Stimulated activated CD4-positive, alpha-beta T cell treated with anti-CD3 and anti-CD28 coated beads, Interleukin-4, amount 100 ng/mL, for 48 hours (primary cell): ENCODE data around the gene TAS2R41.

Experiments
- DNase-seq, 2 donors: peaks; one replicate each; pipeline ENCODE4 v3.0.0-alpha.2; 2020; ENCODE audit warnings: low read depth in 2 of 2

Gene TAS2R41

DNA sequence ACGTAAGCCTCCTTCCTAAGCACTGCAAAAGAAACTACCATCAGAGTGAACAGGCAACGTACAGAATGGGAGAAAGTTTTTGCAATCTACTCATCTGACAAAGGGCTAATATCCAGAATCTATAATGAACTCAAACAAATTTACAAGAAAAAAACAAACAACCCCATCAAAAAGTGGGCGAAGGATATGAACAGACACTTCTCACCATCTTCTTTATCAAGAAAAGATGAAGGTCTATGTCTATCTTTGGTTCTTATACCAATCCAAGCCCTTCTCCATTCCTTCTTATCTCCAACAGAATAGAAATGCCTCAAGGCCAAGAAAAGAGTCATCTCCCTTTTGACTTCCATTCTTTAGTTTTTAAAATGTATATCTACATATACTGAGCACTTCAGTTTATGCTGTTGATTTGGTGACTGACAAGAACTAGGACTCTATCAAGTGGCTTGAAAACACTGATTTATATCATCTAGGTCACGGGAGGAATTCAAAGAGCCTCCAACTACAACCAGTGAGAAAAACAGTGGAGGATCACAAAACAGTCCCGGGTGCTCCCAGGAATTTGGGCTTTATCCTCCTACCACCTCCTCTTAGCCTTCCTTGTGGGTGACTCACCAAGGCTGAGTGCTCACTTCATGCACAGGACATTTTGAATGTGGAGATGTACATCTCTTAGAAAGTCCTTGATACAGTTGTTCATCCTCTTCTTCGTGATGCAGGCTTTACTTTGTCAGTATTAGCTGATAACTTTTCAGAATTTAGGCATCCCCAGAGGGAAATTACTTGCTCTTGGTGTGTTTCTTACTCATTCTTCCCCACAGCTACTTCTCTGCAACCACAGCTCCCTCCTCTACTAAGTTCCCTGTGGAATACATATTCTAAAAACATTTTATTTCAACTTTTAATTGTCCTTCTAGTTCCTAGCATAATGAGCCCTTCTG lies 15.4 kb downstream of the TAS2R41 start:
- DNase-seq = no peak

DNA sequence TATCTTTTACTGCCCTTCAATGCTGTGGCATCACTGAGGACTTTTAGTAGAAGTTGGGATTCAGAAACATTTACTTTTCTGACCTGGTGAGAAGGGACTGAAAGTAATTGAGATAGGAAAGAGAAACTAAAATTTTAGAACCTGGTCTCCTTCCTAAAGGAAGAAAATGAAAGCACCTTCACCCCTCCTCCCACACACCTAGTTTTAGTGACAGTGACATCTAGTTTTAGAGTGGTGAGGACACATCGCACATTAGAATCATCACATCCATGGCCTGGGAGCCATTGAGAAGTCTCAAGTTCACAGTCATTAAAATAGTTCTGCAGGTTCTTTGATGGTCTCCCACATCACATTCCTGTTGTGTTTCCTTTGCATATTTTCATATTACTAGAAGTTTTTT lies 16.1 kb downstream of the TAS2R41 start:
- no peak for DNase-seq

DNA sequence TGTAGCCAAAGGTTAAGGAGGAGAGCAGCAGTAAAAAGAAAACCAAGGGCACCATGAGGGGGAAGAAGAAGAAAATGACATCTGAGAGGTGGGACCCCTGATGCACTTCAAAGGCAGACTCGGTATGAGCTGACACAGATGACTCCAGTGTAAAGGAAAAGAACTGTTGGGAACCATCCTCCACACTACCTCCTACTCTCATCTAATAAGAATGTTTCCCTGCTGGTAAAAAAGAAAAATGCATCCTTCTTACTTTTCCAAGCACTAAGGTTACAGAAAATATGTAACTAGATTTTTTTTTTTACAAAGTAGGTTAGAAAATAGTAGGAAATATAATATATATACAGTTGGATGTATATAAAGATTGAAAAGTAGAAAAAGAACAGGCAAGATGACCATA lies 16.9 kb downstream of the TAS2R41 start:
- DNase-seq = no peak

DNA sequence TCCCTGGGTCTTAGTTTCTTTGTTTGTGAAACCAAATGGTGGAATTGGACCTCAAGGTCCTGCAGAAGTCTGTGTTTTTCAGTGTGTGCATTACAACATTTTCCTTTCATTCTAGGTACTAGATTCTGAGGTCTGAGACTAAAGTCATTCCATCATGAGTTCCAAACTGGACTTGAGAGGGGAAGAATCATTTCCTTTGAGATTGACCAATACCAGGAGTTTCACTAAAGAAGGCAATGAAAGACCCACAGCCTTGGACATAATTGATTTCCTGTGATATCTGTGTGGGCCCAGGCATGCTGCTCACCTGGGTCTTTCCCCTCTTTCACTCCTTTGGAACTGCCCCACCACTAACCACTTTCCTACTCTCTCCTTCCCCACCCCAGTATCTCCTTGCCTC lies 18.2 kb downstream of the TAS2R41 start:
- DNase-seq = no peak

DNA sequence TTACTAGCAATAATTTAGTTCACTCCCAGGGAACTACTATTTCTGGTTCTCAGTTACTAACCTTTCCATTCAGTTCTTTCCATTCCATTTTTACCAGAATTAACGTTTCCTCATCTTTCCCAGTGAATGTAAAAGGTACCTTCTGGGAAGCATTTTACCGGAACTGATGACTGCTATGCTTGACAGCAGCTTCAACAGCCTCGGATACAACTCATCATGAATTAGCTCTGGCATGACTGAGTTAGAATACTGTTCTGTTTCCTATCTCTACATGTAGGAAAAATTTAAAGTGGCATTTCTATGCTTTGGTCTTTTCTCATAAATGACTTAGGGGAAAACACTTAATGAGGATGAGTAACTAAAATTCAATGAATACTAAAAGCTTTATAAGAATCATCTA lies 18.6 kb downstream of the TAS2R41 start:
- no peak for DNase-seq

DNA sequence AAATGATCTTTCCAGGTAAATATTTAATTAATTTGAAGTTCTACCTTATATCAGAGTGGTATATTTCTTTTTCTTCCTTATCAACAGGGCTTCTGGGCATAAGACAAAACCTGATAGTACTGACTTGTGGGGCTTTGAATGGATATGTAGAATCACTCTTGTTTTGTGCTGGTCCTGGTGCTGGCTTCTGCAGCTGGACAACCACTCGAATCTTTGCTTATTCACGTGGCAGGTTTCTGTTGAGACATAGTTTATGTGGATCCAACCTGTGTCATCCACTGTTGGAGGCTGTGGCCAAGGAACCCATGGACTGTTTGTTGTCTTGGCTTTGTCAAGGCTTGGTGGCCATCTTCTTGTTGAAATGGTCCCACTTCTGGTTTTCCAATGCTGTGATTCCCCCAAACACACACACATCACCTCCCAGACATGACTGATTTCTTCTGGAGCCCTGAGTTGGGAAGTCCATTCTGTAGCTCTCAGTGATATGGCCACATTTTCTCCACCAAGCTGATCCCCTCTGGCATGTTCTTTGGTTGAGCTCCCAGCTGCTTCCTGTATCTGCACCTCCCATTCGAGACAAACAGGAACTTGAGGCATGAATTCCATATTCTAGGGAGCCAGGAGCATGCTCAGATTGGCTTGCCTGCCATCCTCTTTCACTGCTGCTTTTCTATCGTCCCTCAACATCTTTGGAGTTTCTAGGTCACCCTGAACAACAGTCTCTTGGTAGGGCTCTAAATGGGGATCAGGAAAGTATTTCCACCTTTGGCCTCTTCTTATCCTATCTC lies 19.5 kb downstream of the TAS2R41 start:
- DNase-seq = no peak

DNA sequence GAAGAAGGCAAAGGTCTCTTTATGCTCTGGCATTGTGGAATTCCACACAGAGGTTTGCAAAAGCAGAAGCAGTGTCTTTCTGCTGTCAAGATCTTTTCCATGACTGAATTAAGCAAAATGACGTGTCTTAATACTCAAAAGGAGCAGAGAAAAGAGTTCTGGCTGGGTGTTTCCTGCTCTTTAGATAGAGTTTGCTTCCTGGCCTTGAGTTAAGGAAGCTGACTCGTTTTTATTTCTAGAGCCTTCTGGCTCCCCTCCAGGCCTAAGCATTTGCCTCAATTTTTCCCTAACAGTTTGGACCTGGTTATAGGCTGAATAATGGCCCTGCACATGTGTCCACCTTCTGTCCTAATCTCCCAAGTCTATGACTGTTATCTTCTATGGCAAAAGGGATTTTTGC lies 21.6 kb downstream of the TAS2R41 start:
- DNase-seq = no peak

DNA sequence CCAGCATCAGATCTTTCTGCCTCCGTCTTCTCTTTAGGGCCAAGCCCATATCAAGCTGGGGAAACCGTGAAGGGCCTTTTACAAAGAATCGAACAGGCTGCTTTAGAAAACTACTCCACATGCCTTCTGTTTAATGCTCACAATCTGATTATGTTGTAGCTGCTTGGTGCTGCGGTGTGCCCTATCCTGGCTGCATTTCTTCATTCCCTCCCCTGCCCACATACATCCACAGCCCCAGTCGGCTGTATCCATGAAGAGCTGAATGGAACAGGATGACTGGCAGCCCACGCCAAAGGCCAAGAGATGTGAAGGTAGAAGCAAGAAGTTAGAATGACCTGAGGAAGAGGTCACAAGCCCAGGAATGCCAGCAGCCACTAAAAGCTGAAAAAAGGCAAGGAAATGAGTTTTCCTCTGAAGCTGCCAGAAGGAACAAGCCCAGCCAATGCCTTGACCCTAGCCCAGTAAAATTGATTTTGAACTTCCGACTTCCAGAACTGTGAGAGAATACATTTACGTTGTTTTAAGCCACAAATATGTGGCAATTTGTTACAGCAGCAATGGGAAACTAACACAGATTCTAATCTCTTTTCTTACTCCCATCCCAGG lies 22.2 kb downstream of the TAS2R41 start:
- DNase-seq = no peak

DNA sequence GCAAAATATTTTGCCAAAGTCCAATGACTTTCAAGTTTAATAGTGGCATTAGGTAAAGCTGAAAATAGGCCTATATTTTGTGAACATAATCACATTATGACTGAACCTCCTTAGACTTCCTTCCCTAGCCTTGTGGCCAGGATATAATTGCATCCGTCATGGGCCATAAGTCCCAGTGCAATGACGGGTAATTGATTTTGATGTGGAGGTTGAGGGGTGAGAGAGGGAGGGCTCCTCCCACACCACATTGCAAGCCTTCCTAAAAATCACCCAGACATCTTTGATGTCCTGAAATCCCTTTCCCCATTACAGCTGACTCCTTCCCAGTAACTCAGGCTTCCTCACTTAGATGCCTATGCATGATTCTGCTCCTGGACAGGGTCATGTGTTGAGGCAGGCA lies 25.6 kb downstream of the TAS2R41 start:
- no peak for DNase-seq

DNA sequence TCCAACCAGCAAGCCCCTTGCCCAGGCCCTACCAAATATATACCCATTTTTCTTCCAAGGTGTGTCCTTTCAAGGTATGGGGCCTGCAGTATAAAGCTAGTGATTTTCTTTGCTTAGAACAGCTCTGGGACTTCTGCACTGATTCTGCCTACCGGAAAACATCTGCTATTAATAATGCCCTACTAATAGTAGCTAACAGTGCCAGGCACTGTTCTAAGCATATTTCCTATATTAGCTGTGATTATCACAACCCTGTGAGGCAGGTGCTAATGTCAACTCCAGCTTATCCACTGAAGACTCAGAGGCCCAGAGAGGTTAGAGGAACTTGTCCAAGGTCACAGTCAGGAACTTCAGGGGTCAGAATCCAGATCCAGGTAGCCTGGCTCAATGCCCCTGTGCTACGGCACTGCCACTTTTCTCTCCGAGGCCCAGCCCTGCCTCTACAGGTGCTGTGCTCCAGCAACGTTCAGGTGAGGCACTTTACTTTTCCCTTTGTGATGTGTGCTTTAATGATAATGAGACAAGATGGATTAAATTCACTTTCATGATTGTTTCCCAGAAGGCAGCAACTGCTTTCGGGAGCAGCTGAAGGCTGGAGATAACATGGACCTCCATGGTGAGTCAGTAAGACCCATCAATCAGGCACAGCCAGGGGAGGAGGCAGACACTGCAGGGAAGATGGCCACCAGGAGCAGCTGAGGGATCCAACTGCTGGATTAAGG lies 26.7 kb downstream of the TAS2R41 start:
- DNase-seq = no peak

DNA sequence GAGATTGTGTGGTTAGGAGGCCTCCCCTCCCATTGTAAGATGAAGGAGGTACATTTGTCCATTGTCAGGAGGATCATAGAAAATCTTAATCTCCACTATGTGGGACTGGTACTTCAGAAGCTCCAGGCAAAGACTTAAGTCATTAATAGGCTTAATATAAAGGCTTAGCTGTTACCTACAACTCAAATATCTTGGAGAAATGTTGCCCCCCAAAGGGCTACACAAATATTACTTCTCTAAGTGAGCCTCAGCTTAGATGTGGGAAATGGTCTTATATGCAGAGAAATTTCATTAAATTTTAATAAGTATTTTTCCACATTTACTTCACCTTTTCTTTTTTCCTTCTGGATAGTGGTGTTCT lies 27.2 kb downstream of the TAS2R41 start:
- no peak for DNase-seq

DNA sequence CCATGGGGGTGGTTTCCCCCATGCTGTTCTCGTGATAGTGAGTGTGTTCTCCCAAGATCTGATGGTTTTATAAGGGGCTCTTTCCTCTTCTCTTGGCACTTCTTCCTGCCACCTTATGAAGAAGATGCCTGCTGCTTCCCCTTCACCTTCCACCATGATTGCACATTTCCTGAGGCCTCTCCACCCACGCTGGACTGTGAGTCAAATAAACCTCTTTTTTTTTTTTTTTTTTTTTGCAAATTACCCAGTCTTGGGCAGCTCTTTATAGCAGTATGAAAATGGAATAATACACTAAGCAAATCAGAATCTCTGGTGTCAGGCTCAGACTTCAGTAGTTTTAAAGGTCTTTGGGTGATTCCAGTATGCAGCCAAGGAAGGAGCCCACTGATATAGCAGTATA lies 28.2 kb downstream of the TAS2R41 start:
- no peak for DNase-seq

DNA sequence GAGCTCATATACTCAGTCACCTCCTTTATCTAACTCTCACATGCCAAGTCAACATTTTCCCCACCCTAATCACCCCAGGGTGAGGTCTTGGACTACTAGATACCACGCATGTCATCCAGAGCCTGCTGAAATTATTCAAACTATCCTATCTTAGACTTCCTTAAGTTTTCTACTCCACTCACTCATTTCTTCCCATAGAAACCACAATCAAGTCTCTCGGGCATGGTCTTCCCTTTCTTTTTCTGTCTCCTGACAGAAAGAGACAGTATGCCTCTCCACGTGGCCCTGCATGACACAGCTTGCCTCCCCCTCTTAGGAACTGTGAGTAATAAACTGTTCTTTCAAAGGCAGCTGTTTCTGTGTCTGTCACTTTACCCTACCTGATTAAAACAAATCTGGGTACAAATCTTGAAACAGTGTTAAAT lies 29.4 kb downstream of the TAS2R41 start:
- no peak for DNase-seq

DNA sequence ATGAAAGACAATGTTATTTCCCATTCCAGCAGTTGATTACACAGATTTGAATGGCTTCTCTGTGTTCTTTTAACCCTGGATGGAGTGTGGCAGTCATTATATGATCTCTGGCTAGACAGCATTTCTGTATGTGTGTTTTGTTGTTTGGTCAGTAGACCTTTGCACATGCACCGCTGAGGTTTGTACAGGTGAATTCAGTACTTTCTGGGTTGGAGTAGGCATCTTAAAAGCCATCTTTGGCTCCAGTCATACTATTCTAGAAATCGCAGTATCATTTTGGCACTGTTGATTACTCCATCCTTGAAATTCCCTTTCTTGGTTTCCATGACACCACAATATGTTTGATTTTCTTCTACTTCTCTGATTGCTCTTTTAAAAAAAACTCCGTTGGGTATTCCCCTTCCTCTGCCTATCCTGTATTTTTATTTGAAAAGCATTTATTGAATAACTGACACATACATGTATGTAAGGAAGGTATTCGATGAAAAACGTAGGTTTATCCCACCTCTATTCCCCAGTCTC lies 29.9 kb downstream of the TAS2R41 start:
- DNase-seq = no peak

DNA sequence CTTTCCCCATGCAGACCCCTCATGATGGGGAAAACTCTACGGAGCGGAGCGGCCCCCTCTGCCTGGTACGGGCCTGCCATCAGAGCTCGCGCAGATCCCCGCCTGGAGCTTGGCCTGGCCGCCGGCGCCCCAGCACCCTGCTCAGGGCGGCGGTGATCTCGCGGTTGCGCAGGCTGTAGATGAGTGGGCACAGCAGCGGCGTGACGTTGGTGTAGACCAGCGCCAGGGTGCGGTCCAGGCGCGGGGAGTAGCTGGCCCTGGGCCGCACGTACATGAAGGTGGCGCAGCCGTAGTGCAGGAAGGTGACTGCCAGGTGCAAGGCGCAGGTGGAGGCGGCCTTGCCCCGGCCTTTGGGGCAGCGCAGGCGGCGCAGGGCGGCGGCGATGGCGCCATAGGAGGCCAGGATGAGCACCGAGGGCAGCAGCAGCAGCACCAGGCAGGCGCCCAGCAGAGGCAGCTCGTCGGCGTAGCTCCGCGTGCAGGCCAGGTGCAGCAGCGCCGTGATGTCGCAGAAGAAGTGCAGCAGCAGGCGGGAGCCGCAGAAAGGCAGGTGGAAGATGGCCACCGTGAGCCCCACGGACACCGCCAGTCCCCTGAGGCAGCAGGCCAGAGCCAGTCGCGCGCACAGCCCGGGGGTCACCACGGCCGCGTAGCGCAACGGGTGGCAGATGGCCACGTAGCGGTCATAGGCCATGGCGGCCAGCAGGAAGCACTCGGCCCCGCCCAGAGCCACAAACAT lies 33.4 kb downstream of the TAS2R41 start:
- no peak for DNase-seq

DNA sequence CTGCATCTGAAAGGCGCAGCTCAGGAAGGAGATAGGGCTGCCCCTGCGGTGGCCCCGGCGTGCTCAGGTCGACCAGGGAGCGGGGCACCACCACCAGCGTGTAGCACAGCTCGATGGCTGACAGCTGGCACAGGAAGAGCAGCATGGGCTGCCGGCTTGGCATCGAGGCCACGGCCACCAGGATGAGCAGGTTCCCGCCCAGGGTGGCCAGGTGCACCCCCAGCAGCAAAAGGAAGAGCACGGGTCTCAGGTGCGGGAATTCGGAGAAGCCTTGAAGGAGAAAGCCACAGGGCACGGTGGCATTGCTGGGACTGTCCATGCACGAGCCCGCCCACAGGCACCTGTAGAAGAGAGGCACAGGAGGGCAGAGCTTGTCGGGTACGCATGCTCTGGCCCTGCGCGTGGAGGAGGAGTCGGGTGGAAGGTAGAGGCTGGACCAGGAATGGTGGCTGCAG lies 33.9 kb downstream of the TAS2R41 start:
- DNase-seq = no peak

DNA sequence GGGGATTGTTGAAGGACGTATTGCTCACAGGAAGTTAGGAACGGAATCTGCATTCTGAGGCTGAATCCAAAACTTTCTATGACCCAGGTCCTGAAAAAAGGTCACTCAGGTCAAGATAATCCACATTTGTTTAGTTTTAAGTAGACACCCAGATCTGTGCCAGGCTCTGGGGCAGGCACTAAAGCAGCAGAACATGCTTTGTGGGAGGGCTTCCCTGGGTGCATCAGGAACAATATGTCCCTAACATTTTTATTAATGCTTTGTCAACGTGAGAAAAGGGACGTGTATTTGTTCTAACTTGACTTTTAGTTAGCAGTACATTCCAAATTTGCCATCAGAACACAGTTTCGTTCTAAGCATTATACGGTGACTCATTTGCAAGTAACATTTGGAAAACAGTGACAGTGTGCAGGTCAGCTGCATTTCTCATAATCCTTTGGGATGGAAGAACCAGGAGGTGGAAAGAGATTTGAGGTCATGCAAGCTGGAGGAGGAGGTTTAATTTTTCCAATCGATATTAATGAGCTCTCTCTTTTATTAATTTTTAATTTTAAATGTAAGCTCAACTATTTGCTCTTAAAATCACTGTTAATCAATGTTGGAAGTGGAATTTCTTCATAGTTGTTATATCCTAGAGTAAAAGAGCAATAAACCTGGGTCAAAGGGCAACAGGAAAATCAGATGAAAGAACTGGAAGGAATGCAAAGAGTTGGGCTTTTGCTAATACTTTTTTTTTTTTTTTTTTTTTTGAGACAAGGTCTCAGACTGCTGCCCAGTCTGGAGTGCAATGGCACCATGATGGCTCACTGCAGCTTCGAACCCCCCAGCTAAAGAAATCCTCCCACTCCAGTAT lies 35.0 kb downstream of the TAS2R41 start:
- no peak for DNase-seq

DNA sequence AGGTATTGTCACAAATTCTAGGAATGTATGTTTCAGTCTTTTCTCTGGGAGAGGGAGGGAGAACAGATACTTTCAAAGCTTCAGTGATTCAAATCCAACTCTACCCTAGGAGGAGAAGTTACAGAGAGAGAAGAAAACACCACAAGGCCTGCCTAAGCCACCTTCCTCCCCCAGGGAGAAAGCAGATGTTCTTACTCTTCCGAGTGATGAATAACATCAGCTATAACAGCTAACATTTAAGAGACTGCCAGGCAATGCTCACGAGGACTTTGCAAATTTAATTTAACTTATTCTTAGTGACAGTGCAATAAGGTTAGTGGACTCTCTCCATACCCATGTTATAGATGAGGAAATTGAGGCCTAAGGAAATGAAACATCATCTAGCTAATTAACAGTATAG lies 36.8 kb downstream of the TAS2R41 start:
- DNase-seq = no peak

DNA sequence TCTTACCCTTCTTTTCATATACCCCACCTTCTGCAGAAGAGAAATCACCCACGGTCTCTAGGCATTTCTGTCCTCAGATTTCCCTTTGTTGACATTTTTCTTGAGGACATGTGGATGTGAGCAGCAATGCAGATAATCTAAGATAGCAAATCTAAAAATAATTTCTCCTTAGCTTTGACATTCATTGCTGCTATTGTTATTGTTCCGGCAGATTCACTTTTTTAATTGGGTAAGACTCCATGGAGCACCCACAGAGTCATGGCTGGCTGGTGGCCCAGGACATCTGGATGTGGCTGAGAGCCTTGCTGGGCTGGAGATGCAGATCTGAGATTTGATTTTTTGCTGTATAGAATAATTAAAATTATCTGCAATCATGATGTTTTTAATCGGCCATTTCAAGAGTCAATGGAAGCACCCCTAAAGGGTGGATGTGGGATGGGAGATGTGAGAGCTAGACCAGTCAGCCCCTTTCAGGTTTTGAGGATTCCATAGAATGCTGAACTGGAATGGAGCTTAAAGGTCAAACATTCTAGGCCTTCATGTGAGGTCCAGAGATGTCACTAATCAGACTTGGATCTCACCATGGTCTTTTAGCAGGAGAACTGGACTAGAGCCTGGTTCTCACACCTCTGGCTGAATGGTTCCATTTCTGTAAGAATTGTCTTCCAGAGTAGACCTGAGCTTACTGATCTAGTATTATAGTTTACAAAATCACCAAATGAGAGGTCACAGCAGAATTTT lies 37.5 kb downstream of the TAS2R41 start:
- no peak for DNase-seq
